ENCODE results near the gene PRCC.

Gene PRCC

GRCh38 chr1:156832434-156832833 is 65.1 kb downstream of the PRCC start:
- TF ChIP-seq CTCF (IDR thresholded peaks at IDR 0.05; ENCODE audit: insufficient read depth, missing control alignments) = no peak
- FAIRE-seq = no peak
- DNase-seq (ENCODE audit: insufficient read length, low spot score) = no peak

- no peak for TF ChIP-seq CTCF (IDR thresholded peaks at IDR 0.05; ENCODE audit: insufficient read depth, missing control alignments)
- no peak for DNase-seq (ENCODE audit: insufficient read length, low spot score)
- no peak for FAIRE-seq
Measured at GRCh38 chr1:156833603-156834002, 66.3 kb downstream of the PRCC start.

- no peak for TF ChIP-seq CTCF (IDR thresholded peaks at IDR 0.05; ENCODE audit: insufficient read depth, missing control alignments)
- no peak for FAIRE-seq
- no peak for DNase-seq (ENCODE audit: insufficient read length, low spot score)
Measured at GRCh38 chr1:156834322-156834721, 67.0 kb downstream of the PRCC start.

- no peak for TF ChIP-seq CTCF (IDR thresholded peaks at IDR 0.05; ENCODE audit: insufficient read depth, missing control alignments)
- FAIRE-seq = no peak
Measured at GRCh38 chr1:156836041-156836654, 68.8 kb downstream of the PRCC start.

GRCh38 chr1:156836892-156837291 is 69.6 kb downstream of the PRCC start:
- DNase-seq (ENCODE audit: insufficient read length, low spot score) = no peak
- no peak for FAIRE-seq
- TF ChIP-seq CTCF (IDR thresholded peaks at IDR 0.05; ENCODE audit: insufficient read depth, missing control alignments) = no peak

More at GRCh38 chr1:156836041-156836654, 68.8 kb downstream of the PRCC start:
- DNase-seq (ENCODE audit: insufficient read length, low spot score) = no peak

GRCh38 chr1:156838972-156839371 is 71.6 kb downstream of the PRCC start:
- FAIRE-seq (peak; percentile 58), DNase-seq (ENCODE audit: insufficient read length, low spot score) (peak; percentile 68)
- peak; percentile 98 for TF ChIP-seq CTCF (IDR thresholded peaks at IDR 0.05; ENCODE audit: insufficient read depth, missing control alignments)

- DNase-seq (ENCODE audit: insufficient read length, low spot score) = no peak
- FAIRE-seq = no peak
- no peak for TF ChIP-seq CTCF (IDR thresholded peaks at IDR 0.05; ENCODE audit: insufficient read depth, missing control alignments)
Measured at GRCh38 chr1:156839426-156840109, 72.2 kb downstream of the PRCC start.

All from D721Med (cell line).